Right forelimb (tissue), 1 donor: ENCODE data around the gene UBE2D3.
"Not testable (repeated sequence)": the region's sequence is repeated elsewhere in the genome, so short reads cannot be mapped to it uniquely, and the experiment has no call there.

Source experiments
- DNase-seq: peaks from one replicate; pipeline ENCODE4 v3.0.0-alpha.2; 2018

The UBE2D3 gene

GRCh38 chr4:102826890-102827673, at the start of gene UBE2D3:
Gene UBE2D3 (minus strand): TSS chr4:102827551. CDS start chr4:102826508, 1,043 bp downstream.
- DNase-seq: peak; percentile 99

- no peak for DNase-seq
Observed at GRCh38 chr4:102871772-102872171, 44.4 kb upstream of the UBE2D3 start.

- no peak for DNase-seq
Observed at GRCh38 chr4:102869569-102870197, 42.3 kb upstream of the UBE2D3 start.

DNA sequence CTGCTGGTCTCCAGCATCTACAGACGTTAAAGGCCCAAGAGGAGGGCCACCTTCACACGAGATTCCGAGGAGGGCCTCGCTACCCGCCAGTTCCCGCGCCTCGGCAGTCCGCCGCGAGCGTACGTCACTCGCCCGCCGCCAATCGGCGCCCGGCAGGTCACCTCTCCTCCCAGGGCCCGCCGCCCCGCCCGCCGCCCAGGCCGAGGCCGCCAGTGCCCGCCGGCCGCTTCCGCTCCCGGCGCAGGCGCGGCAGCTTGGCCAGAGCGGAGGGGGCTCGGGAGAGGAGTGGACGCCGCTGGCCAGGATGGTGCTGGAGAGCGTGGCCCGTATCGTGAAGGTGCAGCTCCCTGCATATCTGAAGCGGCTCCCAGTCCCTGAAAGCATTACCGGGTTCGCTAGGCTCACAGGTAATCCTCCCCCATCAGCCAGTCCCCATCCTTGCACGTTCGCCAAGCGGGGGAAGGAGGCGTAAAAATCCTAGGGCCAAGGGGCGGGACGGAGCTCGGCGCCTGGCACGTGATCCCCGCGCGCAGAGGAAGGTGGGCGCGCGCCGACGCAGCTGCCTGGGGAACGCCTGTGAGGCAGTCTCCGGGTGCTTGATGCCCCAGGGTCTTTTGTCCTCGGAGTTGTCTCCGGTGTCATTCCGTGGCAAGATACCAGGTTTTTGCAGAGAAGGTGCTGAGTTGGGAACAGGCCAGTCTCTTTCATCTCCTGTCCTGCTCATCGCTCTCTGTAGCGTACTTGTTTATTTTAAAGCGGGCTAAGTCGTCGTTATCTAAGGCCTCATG, 41.6 kb upstream of the UBE2D3 start, which contains the start of gene CISD2:
TSS of gene CISD2 (plus strand) at position 212 of the 788 bp plus-strand sequence. CDS start at position 305, 93 bp downstream.
- peak; percentile 95 for DNase-seq

DNA sequence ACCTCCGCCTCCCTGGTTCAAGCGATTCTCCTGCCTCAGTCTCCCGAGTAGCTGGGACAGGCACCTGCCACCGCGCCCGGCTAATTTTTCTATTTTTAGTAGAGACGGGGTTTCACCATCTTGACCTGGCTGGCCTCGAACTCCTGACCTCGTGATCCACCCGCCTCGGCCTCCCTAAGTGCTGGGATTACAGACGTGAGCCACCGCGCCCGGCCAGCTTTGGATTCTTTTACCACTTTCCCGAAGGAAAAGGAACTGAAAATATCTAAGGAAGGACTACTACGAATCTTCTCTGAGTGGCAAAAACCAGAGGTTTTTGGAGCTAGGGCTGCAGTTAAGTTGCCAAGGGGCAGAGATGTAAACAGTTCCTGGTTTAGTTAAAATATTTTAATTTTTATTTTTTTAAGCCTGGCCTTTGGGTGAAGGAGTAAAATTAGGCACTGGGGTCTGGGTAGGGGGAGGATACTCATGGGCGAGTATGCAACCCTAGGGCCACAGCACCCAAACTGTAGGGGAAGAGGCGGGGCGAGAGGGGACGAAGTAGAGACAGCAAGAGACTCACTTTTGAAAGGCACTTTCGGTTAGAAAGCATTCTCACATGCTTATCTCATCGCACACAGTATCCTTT, 40.9 kb upstream of the UBE2D3 start:
- no peak for DNase-seq

GRCh38 chr4:102867278-102868152, 40.2 kb upstream of the UBE2D3 start:
- no peak for DNase-seq

GRCh38 chr4:102865327-102865726, 38.0 kb upstream of the UBE2D3 start:
- not testable (repeated sequence) for DNase-seq

GRCh38 chr4:102862747-102863146, 35.4 kb upstream of the UBE2D3 start:
- DNase-seq: no peak

DNA sequence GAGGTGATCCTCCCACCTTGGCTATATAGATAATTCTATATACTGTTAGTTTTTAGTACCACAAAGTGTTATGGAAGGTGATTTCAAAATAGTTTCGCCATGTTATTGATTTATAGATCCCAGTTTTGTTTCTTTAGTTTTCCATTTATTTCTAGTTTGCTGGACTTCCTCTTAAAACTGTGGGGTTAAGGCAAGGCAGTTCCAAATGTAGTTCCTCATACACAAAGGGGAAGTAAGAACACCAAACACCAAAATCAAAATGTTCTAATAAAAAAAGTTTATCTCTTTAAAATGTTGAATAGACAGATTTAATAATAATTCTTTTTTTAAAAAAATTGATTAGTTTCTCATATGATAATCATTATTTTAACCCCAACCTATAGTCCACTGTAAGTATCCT, 34.7 kb upstream of the UBE2D3 start:
- DNase-seq: no peak

DNA sequence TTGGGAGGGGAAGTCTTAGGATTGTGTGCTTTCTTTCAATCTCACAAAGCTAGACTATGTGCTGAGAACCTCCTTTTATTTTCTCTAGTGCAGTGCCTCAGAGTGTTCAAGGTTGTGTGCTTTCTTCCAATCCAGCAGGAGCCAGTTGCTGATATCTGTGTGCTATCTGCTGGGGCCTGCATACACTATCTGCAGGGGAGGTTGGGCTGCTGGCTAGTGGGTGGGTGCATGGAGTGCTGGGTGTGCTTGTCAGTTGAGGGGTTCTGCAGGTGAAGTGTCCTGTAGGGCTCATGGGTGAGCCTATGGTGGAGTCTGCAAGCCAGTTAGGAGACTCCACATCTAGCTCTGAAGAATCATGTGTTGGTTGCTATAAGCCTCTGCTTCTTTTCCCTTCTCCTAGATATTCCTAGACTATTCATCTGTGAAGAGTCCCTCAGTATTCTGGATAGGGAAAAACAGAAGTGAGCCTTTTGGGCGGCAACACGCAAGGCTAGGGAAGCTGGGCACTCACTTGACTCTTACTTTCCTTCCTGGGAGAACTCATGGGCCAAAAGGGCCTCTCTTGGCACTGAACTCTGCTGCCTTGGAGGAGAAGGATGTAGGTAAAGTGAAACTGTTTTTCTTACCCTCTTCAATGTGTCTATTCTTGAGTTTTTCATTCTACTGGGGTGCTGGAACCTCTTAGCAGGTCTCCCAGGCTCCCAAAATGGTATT, 33.4 kb upstream of the UBE2D3 start:
- no peak for DNase-seq

DNA sequence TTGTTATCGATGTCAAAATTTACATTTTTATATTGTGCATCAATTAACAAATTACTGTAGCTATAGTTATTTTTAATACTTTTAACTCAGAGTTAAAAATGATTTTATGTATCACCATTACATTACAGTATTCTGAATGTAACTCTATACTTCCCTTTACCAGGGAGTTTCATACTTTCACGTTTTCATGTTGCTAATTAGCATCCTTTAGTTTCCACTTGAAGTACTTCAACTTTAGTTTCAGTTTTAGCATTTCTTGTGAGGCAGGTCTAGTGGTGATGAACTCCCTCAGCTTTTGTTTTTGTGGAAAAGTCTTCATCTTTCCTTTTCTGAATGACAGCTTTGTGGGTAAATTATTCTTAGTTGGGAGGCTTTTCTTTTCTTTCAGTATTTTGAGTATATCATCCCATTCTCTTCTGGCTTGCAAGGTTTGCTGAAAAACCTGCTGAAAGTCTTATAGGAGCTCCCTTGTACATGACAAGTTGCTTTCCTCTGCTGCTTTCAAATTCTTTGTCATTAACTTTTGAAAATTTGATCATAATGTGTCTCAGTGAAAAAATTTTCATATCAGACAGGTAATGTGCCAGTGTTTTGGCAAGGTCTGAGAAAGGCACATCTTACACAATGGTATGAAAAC, 31.6 kb upstream of the UBE2D3 start:
- no peak for DNase-seq

GRCh38 chr4:102850370-102850769, 23.0 kb upstream of the UBE2D3 start:
- DNase-seq: no peak

DNA sequence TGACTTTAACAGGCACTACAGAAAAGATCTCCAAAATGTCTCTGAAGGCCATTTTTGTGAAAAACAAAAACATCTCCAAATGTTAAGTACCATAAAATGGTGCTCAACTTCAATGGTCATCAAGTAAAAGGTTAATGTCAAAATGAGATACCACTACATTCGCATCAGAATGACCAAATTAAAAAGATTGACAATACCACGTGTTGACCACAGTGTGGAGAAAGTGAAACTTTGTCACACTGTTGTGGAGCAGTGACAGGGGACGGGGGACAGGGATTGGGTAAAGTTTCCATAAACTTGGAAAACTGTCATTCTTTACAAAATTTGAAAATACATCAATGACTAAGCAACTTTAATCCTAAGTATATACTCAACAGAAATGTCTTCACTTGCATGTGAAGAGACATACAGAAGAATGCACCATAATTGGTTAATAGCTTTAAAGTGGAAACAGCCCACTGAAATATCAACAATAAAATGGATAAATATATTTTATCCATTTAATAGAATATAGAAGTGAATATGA, 22.3 kb upstream of the UBE2D3 start:
- no peak for DNase-seq

GRCh38 chr4:102847687-102848086, 20.3 kb upstream of the UBE2D3 start:
- no peak for DNase-seq

- DNase-seq: no peak
Observed at GRCh38 chr4:102843938-102844337, 16.6 kb upstream of the UBE2D3 start.

- no peak for DNase-seq
Observed at GRCh38 chr4:102843273-102843672, 15.9 kb upstream of the UBE2D3 start.

- no peak for DNase-seq
Observed at GRCh38 chr4:102842367-102842766, 15.0 kb upstream of the UBE2D3 start.

DNA sequence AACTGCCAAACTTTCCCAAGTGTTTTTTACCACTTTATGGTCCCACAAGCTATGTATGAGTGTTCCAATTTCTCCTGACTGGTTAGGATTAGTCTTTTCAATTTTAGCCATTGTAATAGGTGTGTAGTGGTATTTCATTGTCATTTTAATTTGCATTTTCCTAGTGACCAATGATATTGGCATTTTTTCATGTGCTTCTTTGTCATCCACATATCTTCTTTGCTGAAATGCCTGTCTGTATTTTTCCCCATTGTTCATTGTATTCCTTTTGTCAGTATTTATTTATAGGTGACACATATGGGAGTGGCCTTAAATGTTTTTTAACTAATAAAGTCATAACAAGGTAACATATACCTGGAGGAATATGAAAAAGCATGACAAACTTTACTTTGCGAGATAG, 9.2 kb upstream of the UBE2D3 start:
- DNase-seq: no peak

DNA sequence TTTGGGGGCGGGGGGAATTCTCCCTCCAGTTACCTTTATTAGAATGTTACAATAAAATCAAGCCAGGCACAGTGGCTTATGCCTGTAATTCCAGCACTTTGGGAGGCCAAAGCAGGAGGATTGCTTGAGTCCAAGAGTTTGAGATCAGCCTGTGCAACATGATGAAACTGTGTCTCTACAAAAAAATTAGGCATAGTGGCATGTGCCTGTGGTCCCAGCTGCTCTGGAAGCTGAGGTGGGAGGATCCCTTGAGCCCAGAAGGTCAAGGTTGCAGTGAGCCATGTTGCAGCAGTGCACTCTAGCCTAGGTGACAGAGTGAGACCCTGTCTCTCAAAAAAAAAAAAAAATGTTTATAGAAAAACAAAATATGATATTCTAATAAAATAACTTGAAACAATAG, 5.3 kb upstream of the UBE2D3 start:
- no peak for DNase-seq

DNA sequence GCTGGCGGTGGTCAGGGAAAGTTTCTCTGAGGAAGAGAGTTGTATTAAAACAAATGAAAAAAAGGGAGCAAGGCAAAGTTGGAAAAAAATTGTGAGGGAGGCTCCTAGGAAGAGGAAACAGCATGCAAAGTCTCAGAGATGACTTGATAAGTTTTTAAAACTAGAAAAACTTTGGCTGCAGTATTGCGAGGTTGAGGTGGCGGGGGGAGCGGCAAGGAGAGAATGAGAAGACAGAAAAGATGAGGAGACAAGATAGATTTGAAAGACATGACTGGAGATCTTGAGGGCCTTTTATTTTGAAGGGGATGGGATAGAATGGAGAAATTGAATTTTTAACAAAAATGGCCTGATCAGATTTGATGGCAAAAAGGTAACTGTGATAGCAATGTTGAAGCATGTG, 4.8 kb upstream of the UBE2D3 start:
- no peak for DNase-seq

- no peak for DNase-seq
Observed at GRCh38 chr4:102829803-102830202, 2.5 kb upstream of the UBE2D3 start.
